ENCODE data around the gene CLCF1.
"Not testable (repeated sequence)": the region's sequence is repeated elsewhere in the genome, so short reads cannot be mapped to it uniquely, and the experiment has no call there.

The CLCF1 gene

GRCh38 chr11:67404515-67405195, 31.3 kb upstream of the CLCF1 start:
- DNase-seq (ENCODE audit: low read depth): no peak
- TF ChIP-seq CTCF (IDR thresholded peaks at IDR 0.05; ENCODE audit: control insufficient read depth, extremely low read depth, insufficient read depth): no peak
- no peak overlapping the region for H3K4me3 ChIP-seq (ENCODE audit: low read depth, low read length)

GRCh38 chr11:67403085-67403484, 29.7 kb upstream of the CLCF1 start:
- DNase-seq (ENCODE audit: low read depth); H3K4me3 ChIP-seq (ENCODE audit: low read depth, low read length): not testable (repeated sequence)

GRCh38 chr11:67402192-67402839, 28.9 kb upstream of the CLCF1 start:
- not testable (repeated sequence) for DNase-seq (ENCODE audit: low read depth)
- peak overlapping the region; percentile 19; the same call in 1 of the 2 replicates for H3K4me3 ChIP-seq (ENCODE audit: low read depth, low read length)

- H3K4me3 ChIP-seq (ENCODE audit: low read depth, low read length): peak within 1 kb of the TSS; percentile 97
- DNase-seq (ENCODE audit: low read depth): no peak
- peak; percentile 46 for TF ChIP-seq CTCF (IDR thresholded peaks at IDR 0.05; ENCODE audit: control insufficient read depth, extremely low read depth, insufficient read depth)
Observed at GRCh38 chr11:67401495-67402191, 28.2 kb upstream of the CLCF1 start, which contains the start of gene PPP1CA. PPP1CA (minus strand) TSS chr11:67401858; CDS start chr11:67401782, 76 bp downstream.

GRCh38 chr11:67400942-67401494, 27.6 kb upstream of the CLCF1 start:
- no peak for TF ChIP-seq CTCF (IDR thresholded peaks at IDR 0.05; ENCODE audit: control insufficient read depth, extremely low read depth, insufficient read depth)
- H3K4me3 ChIP-seq (ENCODE audit: low read depth, low read length): peak overlapping the region; percentile 97
- DNase-seq (ENCODE audit: low read depth): no peak

GRCh38 chr11:67400251-67400941, 27.0 kb upstream of the CLCF1 start:
- TF ChIP-seq CTCF (IDR thresholded peaks at IDR 0.05; ENCODE audit: control insufficient read depth, extremely low read depth, insufficient read depth): no peak
- H3K4me3 ChIP-seq (ENCODE audit: low read depth, low read length): peak overlapping the region; percentile 97
- no peak for DNase-seq (ENCODE audit: low read depth)

- no peak overlapping the region for H3K4me3 ChIP-seq (ENCODE audit: low read depth, low read length)
- no peak for DNase-seq (ENCODE audit: low read depth)
- TF ChIP-seq CTCF (IDR thresholded peaks at IDR 0.05; ENCODE audit: control insufficient read depth, extremely low read depth, insufficient read depth): no peak
Observed at GRCh38 chr11:67398661-67399563, 25.5 kb upstream of the CLCF1 start.

Data from LNCaP clone FGC (cell line).